Stimulated activated CD4-positive, alpha-beta T cell treated with anti-CD3 and anti-CD28 coated beads, Interleukin-1b, Interleukin-23, amount 100 ng/mL, for 48 hours (primary cell): ENCODE data around the gene HMG20B.

Experiments
- DNase-seq: peaks from one replicate; pipeline ENCODE4 v3.0.0-alpha.2; 2020

HMG20B gene

GRCh38 chr19:3622224-3622623, 49.5 kb downstream of the HMG20B start:
- no peak for DNase-seq

- DNase-seq, result no peak
These were observed 51.0 kb downstream of the HMG20B start for GRCh38 chr19:3623716-3624115.

- peak; percentile 26 for DNase-seq
These were observed 53.3 kb downstream of the HMG20B start for GRCh38 chr19:3625996-3626472.

GRCh38 chr19:3626473-3627350, 54.0 kb downstream of the HMG20B start, which contains the start of gene CACTIN:
Gene CACTIN (minus strand): TSS chr19:3626790. CDS start chr19:3626762, 28 bp downstream.
- DNase-seq, result peak; percentile 99

GRCh38 chr19:3627351-3627723, 54.6 kb downstream of the HMG20B start:
- no peak for DNase-seq
